Liver (tissue), 9 donors: ENCODE results near the gene CBFB. TPM values are rescaled to one million over a fixed set of nuclear protein-coding genes. Genes with fewer than 3 reads are reported as not detected.

ENCODE experiments used
- DNase-seq: peaks from one replicate; pipeline ENCODE4 v3.0.0-alpha.2; 2017; ENCODE audit warnings: low spot score
- H3K27ac ChIP-seq, 2 donors: one replicate each; pipeline ENCODE4 v1.7.0; 2013; ENCODE audit warnings: inconsistent platforms in 2 of 2, low read length in 2 of 2, control low read depth in 1 of 2, low read depth in 1 of 2, mild to moderate bottlenecking in 1 of 2
- H3K27me3 ChIP-seq, 4 donors: one replicate each; pipeline versions ENCODE4 v1.6.1 to v1.7.0; 2013; ENCODE audit warnings: low read length in 3 of 4, inconsistent platforms in 1 of 4, mild to moderate bottlenecking in 1 of 4, moderate library complexity in 1 of 4; ENCODE audit not compliant: control insufficient read depth in 4 of 4, insufficient read depth in 4 of 4
- H3K36me3 ChIP-seq, 4 donors: one replicate each; pipeline versions ENCODE4 v1.6.1 to v1.7.0; 2013; ENCODE audit warnings: low read length in 3 of 4, mild to moderate bottlenecking in 3 of 4, low read depth in 1 of 4, moderate library complexity in 1 of 4; ENCODE audit not compliant: control insufficient read depth in 4 of 4, insufficient read depth in 3 of 4
- H3K4me1 ChIP-seq, 4 donors: one replicate each; pipeline versions ENCODE4 v1.6.1 to v1.7.0; 2013; ENCODE audit warnings: low read length in 3 of 4, mild to moderate bottlenecking in 3 of 4, moderate library complexity in 1 of 4; ENCODE audit not compliant: control insufficient read depth in 4 of 4, insufficient read depth in 4 of 4
- H3K4me3 ChIP-seq, 3 donors: one replicate each; pipeline versions ENCODE4 v1.6.1 to v1.7.0; 2013; ENCODE audit warnings: low read length in 3 of 3, control low read depth in 1 of 3, low read depth in 1 of 3, mild to moderate bottlenecking in 1 of 3
- H3K9ac ChIP-seq, 2 donors: one replicate each; pipeline ENCODE4 v1.7.0; 2013; ENCODE audit warnings: low read length in 2 of 2, mild to moderate bottlenecking in 2 of 2, moderate library complexity in 2 of 2, control low read depth in 1 of 2, low read depth in 1 of 2
- H3K9me3 ChIP-seq, 4 donors: one replicate each; pipeline versions ENCODE4 v1.6.1 to v1.7.0; 2013; ENCODE audit warnings: low read length in 3 of 4; ENCODE audit not compliant: control insufficient read depth in 4 of 4
- ATF3 ChIP-seq: IDR thresholded peaks from 2 replicates; pipeline ENCODE4 v1.6.1; 2016; ENCODE audit warnings: antibody characterized with exemption
- CTCF ChIP-seq: fragments of 150-350 bp; IDR thresholded peaks from 2 replicates; pipeline ENCODE4 v1.5.1; 2017; ENCODE audit warnings: improper control_type of control experiment, low read depth, low read length; ENCODE audit not compliant: missing input control
- EGR1 ChIP-seq, 2 donors: IDR thresholded peaks; 2 replicates each; pipeline ENCODE4 v1.6.1; 2016 to 2018; ENCODE audit warnings: antibody characterized with exemption in 2 of 2, low read depth in 2 of 2
- FOXA1 ChIP-seq: IDR thresholded peaks from 2 replicates; pipeline ENCODE4 v1.6.1; 2016; ENCODE audit warnings: antibody characterized with exemption
- FOXA2 ChIP-seq: IDR thresholded peaks from 2 replicates; pipeline ENCODE4 v1.6.1; 2016; ENCODE audit warnings: antibody characterized with exemption
- GABPA ChIP-seq, 2 donors: IDR thresholded peaks in 1 of 2; conservative IDR thresholded peaks in 1 of 2; 2 replicates each; pipeline ENCODE4 v1.6.1; 2016; ENCODE audit warnings: antibody characterized with exemption in 2 of 2, mild to moderate bottlenecking in 1 of 2, moderate library complexity in 1 of 2
- HNF4A ChIP-seq, 2 donors: conservative IDR thresholded peaks; 2 replicates each; pipeline ENCODE4 v1.6.1; 2016; ENCODE audit warnings: antibody characterized with exemption in 2 of 2, mild to moderate bottlenecking in 2 of 2
- HNF4G ChIP-seq: IDR thresholded peaks from 2 replicates; pipeline ENCODE4 v1.6.1; 2016; ENCODE audit warnings: antibody characterized with exemption
- JUND ChIP-seq, 2 donors: IDR thresholded peaks; 2 replicates each; pipeline ENCODE4 v1.6.1; 2016; ENCODE audit warnings: antibody characterized with exemption in 2 of 2
- MAX ChIP-seq: IDR thresholded peaks from 2 replicates; pipeline ENCODE4 v1.6.1; 2016; ENCODE audit warnings: antibody characterized with exemption
- RAD21 ChIP-seq, 2 donors: IDR thresholded peaks; 2 replicates each; pipeline ENCODE4 v1.6.1; 2016; ENCODE audit warnings: antibody characterized with exemption in 2 of 2, mild to moderate bottlenecking in 2 of 2
- REST ChIP-seq: IDR thresholded peaks from 2 replicates; pipeline ENCODE4 v1.6.1; 2016; ENCODE audit warnings: antibody characterized with exemption, mild to moderate bottlenecking
- RXRA ChIP-seq, 2 donors: IDR thresholded peaks; 2 replicates each; pipeline ENCODE4 v1.6.1; 2017 to 2018; ENCODE audit warnings: antibody characterized with exemption in 2 of 2, mild to moderate bottlenecking in 1 of 2
- TAF1 ChIP-seq: conservative IDR thresholded peaks from 2 replicates; pipeline ENCODE4 v1.6.1; 2016; ENCODE audit warnings: antibody characterized with exemption, mild to moderate bottlenecking
- YY1 ChIP-seq: IDR thresholded peaks from 2 replicates; pipeline ENCODE4 v1.6.1; 2016; ENCODE audit warnings: antibody characterized with exemption, mild to moderate bottlenecking
- ZBTB33 ChIP-seq: IDR thresholded peaks from 2 replicates; pipeline ENCODE4 v1.6.1; 2016; ENCODE audit warnings: antibody characterized with exemption
- WGBS: extraction: QIAGEN DNeasy Blood & Tissue Kit; methylation state at CpG from one replicate; pipeline ENCODE4 v1.1.7; 2013; 5-methylcytosine and 5-hydroxymethylcytosine counted together
- polyA plus RNA-seq, 2 donors: library from polyadenylated mRNA; stranded (reverse) in 1 of 2; unstranded in 1 of 2; fragments of 200-250 nt in 1 of 2; fragments of >200 nt in 1 of 2; fragmentation: Nextera tagmentation in 1 of 2; extraction: Ambion mirVana in 1 of 2; gene quantifications; one replicate each; pipeline versions ENCODE4 v1.2.1 to v1.2.3, GENCODE V29; 2013 to 2015
- total RNA-seq, 2 donors: library from RNA; depleted of rRNA; stranded (reverse); fragments of >200 nt; gene quantifications; one replicate each; pipeline ENCODE4 v1.2.3, GENCODE V29; 2014
- donor health status: healthy.
- donor health status: healthy.
- donor health status: healthy.
- donor health status: healthy.
- donor health status: healthy.

Gene CBFB
- total and polyA plus RNA-seq, 4 donors, result 6.8 to 19.3 (median 11.2) TPM

GRCh38 chr16:67086822-67087221 is 57.9 kb downstream of the CBFB start:
- H3K36me3 ChIP-seq, result peaks cover 0 to 3% (median 0%) of the 10 kb centered on the region in 4 donors
- DNase-seq, result no peak

GRCh38 chr16:67087291-67087690 is 58.3 kb downstream of the CBFB start:
- DNase-seq, result no peak
- H3K27ac ChIP-seq, result no peak overlapping the region
- 98% methylated on average over 1 of the region's 1 CpG for WGBS
- no peak overlapping the region for H3K4me3 ChIP-seq
- H3K9me3 ChIP-seq, result no peaks in the 10 kb centered on the region
- H3K27me3 ChIP-seq, result no peaks in the 10 kb centered on the region
- H3K9ac ChIP-seq, result no peak overlapping the region
- H3K4me1 ChIP-seq, result no peaks in the 10 kb centered on the region
- peaks cover 0 to 3% (median 0%) of the 10 kb centered on the region in 4 donors for H3K36me3 ChIP-seq
- TF ChIP-seq GABPA (IDR thresholded peaks at IDR 0.05 in 1 of 2, conservative IDR thresholded peaks at IDR 0.05 in 1 of 2) (no peak), FOXA1 (no peak), HNF4G (no peak), TAF1 (no peak), ATF3 (no peak), REST (no peak), JUND (IDR thresholded peaks at IDR 0.05) (no peak), FOXA2 (no peak), HNF4A (conservative IDR thresholded peaks at IDR 0.05) (no peak), MAX (no peak), YY1 (no peak), RXRA (IDR thresholded peaks at IDR 0.05) (no peak), EGR1 (IDR thresholded peaks at IDR 0.05; ENCODE audit: low read depth in 2 of 2) (no peak), ZBTB33 (no peak)

More at GRCh38 chr16:67086822-67087221, 57.9 kb downstream of the CBFB start:
- H3K9me3 ChIP-seq, result no peaks in the 10 kb centered on the region
- no peak overlapping the region for H3K4me3 ChIP-seq
- no peaks in the 10 kb centered on the region for H3K4me1 ChIP-seq
- H3K9ac ChIP-seq, result no peak overlapping the region
- TF ChIP-seq MAX (no peak), CTCF (no peak), RAD21 (IDR thresholded peaks at IDR 0.05) (no peak), ZBTB33 (no peak), HNF4G (no peak)
- H3K27me3 ChIP-seq, result no peaks in the 10 kb centered on the region
- H3K27ac ChIP-seq, result no peak overlapping the region
